Amygdala (tissue), 56 donors: Measurements from ENCODE around the gene PKP4.

Source experiments
- DNase-seq, 56 donors: peaks; one replicate each; lab custom pipeline; 2025; lab: John Stamatoyannopoulos, UW

The PKP4 gene

DNA sequence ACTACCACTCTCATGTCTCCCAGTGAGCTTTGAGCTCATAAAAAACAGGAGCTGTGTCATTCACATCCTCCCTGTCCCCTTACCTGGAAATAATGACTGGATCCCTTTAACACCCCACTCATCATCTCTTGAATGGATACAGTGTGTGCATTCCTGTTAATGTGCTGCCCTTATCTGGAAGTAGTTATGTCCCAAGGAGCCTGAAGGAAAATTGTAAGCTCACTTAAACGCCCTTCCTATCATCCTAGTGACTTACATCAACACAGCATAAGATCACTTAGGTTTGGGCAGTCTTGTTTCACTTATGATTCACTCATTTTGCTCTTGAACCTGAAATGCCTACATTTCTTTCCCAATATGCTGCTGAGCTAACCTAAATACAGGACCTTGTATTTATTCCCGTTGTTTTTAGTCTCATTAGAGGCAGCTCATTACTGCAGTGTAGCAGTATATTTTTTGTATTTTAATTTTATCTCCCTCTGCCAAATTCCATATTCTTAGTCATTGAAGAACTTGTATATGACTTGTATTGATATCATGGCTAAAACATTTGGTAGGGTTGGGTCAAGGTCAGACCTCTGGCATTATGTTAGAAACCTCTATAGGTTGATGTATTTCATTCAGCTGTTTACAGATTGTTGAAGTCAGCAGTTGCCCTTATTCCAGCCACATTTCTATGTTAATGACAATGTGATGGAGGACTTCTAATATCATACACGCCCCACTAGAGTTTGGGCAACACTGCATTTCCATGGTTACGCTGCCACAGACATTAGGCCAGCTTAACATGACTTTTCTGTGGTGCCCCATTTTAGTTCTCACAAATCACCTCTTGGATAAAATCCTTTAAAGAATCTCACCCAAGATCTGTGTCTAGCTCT is 72.9 kb downstream of the PKP4 start:
- DNase-seq, result no peak

DNA sequence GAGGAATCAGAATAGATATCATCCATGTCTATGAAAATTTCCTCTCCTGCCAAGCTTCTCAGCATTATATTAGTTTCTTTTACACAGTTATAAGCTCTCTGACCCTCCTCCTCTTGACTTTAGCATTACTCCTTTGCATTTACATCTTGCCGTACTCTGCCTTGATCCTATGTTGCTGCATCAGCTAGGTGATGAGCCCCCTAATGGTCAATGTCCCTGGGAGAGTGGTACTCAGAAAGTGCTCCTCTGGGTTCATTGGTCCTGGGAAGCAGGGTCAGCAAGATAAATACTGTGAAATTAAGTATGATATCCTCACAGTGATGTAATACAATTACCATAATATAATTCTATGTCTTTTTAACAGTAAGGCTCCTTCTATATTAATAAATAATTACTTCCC is 74.1 kb downstream of the PKP4 start:
- DNase-seq, result no peak

DNA sequence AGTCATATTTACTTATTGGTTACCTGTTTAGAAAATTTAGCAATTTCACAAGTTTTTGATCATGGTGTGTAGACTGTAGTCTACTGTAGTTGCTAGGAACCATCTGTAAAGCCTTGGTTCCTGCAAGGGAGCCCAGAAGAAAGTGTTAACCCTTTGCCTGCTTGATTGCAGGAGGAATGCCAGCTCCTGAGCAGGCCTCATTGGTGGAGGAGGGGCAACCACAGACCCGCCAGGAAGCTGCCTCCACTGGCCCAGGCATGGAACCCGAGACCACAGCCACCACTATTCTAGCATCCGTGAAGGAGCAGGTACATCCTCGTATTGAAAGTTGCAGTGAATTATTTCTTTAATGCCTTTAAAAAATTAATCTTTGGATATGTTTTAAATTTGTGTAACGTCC is 76.3 kb downstream of the PKP4 start:
- DNase-seq, result no peak

DNA sequence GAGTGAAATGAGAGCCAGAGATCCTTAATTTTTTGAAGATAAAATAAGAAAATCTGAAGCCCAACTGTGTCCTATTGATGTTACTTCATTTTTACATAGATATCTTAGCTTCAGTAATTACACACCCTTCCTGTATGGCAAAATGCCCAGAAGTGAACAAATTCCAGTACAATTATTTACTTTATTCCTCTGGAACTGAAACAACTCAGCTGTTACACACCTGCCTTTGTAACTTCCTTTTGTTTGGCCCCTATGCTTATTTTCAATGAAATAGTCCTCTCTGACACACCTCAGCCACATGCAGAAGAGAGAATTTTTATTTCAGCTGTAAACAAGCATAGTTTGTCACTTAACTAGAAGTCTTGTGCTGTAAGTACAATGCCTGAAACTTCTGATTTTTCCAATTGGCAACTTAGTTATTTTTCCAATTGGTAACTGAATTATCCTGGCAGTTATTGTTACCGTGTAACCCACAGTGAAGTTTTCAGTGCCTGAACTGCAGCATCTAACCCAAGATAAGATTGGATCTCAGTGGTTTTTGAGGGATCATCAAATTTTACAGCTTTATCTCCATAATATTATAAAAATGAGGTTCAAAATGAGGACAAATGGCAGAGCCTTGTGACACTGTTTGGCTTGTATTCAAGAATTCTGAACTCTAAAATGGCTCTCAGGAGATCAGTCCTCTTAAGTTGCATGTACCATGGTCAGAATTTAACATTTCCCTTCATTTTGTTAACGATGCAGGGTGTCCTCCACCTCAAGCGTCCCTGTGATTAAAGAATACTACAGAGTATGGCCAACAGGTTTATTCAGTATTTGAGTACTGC is 82.6 kb downstream of the PKP4 start:
- no peak for DNase-seq

DNA sequence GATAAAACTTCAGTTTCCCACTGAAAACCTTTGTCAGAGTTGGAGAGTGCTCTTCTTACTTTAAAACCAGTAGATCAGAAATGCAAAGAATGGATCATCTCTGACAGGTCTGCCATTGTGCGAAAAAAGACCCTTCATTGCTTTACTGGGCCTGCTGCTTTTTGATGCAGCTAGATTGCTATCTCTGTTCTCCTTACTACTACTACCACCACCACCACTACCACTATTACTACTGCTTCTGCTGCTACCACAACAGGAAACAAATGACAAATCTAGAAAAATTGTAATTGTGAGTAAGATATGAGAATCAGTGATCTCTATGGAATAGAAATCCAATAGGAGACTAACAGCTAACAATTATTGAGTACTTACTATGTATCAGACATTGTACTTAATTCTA is 85.8 kb downstream of the PKP4 start:
- no peak for DNase-seq

DNA sequence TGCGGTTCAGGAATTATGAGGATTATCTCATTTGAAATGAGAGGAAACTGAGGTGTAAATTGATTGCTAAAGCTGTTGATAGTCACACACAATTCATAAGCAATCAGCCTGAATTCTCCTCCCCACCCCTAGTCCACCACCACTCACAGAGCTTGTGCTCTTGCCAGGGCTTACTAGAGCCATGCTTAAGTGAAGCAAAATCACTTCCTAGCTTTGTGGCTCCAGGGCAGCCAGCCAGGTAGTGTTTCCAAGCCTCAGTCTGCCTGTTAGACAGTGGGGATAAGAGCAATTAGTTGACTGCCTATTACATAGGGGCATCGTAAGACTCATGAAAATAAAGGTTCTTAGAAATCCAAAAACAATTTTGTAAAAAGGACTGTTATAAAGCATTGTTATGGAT is 87.2 kb downstream of the PKP4 start:
- DNase-seq, result no peak

DNA sequence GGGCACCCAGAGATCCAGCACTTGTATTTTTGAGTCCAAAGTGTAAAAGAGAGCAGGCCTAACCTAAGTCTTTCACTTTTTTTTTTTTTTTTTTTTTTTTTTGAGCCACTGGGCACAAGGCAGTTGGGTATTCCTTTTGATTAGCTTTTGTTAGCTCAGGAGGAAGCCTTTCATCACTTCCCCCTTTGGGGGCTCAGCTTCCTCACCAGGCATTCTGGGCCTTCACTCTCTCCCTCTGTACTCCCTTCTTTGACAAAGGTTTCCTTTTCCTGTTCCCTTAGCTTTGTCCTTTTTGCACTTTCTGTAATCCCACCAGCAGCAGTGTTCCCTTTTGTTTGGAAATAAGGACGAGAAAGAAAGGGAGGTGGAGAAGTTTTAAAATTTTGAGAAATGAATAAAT is 88.2 kb downstream of the PKP4 start:
- no peak for DNase-seq

DNA sequence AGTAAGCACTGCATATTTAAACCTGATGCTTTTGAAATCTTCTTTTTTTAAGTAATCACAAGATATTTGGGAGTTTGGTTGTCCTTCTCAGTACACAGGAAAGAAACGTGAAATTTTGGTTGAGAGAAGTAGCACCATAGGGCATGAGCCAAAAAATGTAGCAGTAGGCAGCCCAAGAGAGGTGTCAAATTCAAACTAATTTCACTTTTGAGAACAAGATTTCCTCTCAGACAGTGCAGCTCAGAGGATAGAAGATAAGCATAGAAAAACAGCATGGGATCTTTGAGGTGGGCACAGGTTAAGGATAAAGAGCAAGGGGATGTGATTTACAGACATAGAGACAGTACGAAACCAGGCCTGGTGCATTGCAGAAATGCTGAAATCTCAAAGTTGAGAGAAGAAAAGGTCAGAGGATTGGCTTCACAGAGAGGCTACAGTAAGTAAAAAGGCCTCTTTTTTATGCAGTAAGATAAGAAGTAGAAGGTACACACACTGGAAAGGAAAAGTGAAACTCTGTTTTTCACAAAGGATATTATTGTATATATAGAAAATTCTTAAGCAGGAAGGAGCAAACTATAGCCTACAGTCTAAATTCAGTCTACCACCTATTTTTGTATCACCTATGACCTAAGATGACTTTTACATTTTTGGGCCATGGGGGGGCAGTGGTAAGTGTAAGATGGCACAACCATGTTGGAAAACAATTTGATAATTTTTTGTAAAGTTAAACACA is 89.8 kb downstream of the PKP4 start:
- no peak for DNase-seq

DNA sequence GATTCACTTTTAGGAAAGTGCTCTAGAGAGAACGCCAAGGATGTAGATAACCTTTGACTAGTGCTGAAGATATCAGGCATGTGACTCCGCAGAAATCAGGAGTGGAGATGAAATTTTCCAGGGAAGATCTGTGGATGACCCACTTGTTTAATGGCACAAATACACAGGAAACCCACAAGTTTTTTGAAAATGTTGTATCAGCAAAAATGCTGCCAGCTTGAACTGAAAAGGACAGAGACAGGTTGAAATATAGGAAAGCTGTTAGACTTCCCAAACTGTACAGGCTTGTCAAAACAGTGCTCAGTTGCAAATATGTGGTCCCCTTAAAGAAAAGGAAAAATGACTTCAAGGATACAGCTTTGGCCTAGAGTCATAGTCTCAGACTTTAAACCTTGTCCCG is 96.5 kb downstream of the PKP4 start:
- DNase-seq, result no peak

DNA sequence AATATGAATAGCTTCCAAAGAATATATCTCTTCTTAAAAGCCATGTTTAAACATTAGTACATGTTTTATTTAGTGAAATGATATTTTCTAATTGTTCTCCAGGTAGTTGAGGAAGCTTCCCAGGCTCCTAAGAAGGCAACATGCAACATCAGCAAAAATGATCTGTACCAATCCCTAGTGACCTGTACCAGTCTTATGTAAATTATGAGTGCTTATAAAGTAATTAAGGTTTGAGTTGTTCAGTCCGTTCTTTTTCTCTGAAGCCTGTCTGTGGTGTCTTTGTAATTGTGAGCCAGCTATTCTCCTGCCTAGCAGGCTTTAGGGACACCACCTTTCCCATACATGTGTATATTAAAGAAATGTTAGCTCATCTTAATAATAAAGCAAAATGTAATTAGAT is 98.2 kb downstream of the PKP4 start:
- no peak for DNase-seq

DNA sequence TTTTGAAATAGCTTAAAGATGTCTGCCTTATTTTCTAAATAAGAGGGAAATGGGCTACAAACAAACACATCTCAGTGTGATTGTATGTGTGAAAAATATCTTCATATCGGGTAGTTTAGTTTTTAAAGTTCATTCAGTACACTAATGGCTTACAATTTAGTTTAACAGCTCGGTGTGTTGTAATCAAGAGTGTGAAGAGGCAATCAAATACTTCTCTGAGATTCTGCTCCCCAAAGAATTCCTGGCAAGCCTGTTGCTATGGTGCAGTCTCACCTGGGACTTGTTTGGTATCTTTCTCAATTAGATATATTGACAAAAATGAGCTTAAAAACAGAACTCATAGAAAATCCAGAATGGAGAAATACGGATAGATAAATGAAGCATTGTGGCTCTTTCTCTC is 99.4 kb downstream of the PKP4 start:
- DNase-seq, result no peak

DNA sequence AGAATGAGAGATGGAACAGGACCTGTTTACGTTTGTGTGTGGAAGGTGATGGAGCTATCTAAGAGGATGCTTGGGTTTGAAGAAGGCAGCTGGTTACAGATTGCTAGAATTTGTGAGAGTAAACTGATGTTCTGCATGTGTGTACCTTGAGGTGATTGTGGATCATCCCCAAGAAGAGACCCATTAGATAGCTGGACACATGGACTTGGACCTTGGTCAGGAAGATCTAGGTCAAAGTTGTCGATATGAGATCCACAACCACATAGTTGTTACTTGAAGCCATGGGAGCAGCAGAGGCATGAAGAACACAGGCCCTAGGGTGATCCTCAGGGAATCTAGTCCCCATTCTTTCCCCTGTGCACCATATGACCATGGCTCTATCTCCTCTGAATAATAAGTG is 101.0 kb downstream of the PKP4 start:
- DNase-seq, result no peak

DNA sequence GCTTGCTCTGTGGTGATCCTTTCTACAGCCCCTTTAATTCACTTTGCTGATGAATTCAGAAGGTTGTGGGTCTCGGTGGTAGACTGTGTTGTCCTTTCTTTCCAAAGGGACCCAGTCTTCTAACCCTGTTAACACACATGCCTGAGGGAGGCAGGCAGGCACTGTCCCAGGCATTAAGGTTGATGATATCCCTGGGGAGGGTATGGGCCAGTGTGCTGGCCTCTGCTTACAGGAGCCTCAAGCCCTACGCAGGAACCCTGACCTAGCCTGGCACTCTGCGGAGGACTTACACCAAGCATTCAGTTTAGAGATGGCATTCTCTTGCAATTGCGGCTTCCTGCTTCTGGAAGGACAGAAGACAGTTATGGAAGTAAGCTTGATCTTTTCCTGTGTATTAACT is 102.5 kb downstream of the PKP4 start:
- no peak for DNase-seq

DNA sequence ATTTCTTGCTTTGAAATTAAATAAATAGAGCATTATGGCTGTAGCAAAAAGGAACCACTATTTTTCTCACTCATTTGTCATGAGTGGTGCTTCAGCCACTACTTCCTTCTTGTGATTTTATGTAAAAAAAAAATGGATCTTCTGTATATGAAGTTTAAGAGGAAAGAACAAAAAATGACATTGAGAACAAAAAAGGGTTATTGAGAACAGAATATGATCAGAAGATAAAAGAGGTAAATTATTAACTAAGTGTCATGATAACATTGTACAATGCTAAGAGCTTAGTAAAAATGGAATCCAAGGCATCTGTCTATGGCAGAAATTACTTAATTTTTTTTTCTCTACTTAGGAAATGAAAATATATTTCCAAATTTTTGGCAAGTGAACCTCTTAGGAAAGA is 103.5 kb downstream of the PKP4 start:
- no peak for DNase-seq

DNA sequence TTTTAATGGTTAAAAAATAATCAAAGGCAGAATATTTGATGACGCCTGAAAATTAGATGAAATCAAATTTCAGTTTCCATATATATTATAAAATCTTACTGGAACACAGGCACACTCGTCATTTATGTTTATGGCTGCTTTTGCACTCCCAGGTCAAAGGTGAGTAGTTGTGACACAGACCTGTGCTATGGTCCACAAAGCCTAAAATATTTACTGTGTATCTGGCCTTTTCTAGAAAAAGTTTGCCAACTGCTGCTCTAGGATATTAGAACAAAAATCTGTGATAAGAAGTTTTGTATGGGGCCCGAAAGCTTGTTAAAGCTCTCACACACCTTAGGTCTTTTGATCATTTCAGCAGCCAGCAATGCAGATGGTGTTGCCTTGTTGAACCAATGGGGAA is 104.3 kb downstream of the PKP4 start:
- DNase-seq, result no peak

DNA sequence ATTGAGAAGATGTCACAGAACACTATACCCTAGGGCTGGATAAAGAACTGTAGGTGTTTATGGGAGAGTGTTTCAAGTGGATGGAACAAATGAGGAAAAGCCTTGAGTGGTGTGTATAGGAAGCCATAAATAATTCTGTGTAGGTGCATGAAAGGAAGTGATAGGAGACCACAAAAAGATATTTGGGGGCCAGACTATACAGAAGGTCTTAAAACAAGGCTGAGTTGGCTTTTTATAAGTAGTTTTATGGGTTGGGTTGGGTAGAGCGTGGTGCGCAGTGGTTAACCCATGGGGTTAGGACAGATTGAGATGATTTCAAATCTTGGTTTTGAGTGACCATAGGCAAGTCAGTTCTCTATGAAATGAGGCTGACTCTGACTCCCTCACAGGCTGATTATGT is 110.5 kb downstream of the PKP4 start:
- no peak for DNase-seq

DNA sequence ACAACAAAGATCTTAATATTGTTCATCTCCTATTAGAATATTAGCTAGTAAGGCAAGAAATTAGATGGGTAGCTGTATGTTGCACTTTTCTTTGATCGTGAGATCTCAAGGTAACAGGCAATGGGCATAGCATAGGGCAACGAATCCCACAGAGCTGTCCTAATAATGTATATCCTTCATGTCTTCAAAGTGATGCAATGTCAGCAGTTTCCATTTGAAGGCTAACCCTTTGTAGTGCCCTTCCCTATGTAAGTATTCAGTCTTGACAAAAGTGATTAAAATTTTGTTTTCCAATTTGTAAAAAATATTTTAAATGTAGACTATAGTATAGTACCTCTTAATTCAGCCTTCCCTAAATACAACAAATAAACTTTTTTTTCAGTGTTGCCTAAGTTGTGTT is 112.5 kb downstream of the PKP4 start:
- no peak for DNase-seq

DNA sequence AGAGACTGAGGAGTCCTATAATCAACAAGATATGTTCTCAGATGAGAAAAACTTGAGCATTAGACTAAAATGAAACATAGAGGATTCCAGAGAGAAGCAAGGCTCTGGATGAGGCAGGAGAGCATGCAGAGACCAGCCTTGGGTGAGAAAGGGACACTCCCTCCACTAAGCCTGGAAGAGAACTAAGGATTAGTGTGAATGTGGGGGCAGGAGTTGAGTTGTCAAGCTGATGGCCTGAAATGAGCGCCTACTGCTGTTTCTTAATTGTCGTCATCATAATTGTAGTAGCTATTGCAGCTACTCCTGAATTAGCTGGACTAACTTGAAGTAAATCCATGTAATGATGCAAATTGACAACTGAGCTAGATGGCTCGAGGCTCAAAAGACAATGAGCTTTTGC is 114.1 kb downstream of the PKP4 start:
- no peak for DNase-seq

DNA sequence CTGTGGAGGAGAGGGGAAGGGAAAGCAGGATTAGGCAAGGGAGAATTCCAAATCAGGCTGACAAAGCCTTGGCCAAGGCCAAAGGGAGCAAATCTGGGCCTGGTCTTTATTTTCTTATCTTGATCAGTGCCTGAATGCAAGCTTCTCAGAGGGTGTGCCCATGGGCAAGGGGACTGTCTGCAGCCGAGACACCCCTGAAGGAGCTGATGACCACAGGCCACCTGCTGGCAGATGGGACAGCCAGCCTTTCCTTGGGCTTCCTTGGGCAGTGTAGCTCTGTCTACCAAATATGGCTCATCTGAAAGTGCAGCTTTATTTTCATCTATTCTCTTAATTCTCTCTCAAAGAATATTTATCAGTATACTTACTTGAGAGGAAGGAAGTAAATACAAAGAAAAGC is 117.0 kb downstream of the PKP4 start:
- DNase-seq, result no peak

DNA sequence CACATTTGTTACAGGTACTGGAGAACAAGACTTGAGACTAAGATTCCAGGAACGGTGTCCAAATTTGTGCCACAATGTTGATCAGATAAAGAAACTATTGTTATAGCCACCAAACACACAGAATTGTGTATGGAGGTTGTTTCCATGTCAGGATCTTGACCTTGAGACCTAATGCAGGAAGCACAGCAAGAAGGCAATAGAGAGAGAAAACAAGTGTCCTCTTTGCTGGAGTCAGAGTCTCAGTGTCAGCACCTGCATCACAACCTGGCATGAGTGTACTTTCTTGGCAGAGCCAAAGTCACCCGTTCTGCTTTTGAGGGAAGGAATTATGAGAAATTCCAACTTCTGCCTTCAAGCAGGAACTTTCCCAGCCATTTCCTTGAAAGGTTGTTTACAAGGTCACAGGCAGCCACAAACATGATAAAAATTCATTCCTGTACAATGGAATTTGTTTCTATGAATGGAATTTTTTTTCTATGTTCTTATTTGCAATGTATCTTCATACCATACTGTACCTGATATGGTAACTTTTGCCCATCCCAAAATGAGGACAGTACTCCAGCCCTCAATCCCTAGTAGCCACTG is 118.4 kb downstream of the PKP4 start:
- no peak for DNase-seq

DNA sequence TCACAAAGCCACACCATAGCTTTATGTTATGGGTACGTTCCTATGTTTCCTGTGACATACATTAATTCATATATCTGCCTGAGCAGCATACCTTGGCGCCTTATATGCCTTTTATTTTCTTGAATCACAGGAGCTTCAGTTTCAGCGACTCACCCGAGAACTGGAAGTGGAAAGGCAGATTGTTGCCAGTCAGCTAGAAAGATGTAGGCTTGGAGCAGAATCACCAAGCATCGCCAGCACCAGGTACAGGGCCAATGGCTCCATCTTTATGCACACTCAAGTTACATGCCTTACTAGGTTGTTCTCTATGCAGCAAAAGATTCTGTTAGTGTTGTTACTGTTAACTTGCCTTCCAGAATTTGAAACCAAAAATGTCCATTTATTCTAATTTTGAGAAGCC is 120.4 kb downstream of the PKP4 start:
- DNase-seq, result no peak
